SK-N-SH treated with all-trans-retinoic acid at 6 μM for 48 hours (cell line): ENCODE measurements around the gene AOPEP.

Experiments
- ATAC-seq: fragments of 200-7000 bp; cut with Tn5 transposase; 3 replicates; pipeline ENCODE4 v1.9.1; 2020; ENCODE audit warnings: mild to moderate bottlenecking, moderate library complexity
- ARNTL ChIP-seq: fragments of 450-650 bp; formaldehyde crosslinking; IDR thresholded peaks from 2 replicates; pipeline ENCODE4 v1.5.0; 2020; ENCODE audit warnings: low read depth, mild to moderate bottlenecking, moderate library complexity, borderline replicate concordance
- CSDC2 ChIP-seq: fragments of 250-450 bp; sonication (Bioruptor Pico); IDR thresholded peaks from 2 replicates; pipeline ENCODE4 v1.5.0; 2020; ENCODE audit warnings: mild to moderate bottlenecking, moderate library complexity
- ESRRG ChIP-seq: fragments of 250-450 bp; sonication (Bioruptor Pico); IDR thresholded peaks from 2 replicates; pipeline ENCODE4 v1.6.1; 2021; ENCODE audit warnings: mild to moderate bottlenecking
- GLIS3 ChIP-seq: fragments of 250-450 bp; sonication (Bioruptor Pico); IDR thresholded peaks from 2 replicates; pipeline ENCODE4 v1.5.0; 2020; ENCODE audit warnings: mild to moderate bottlenecking, moderate library complexity
- OSR1 ChIP-seq: fragments of 250-450 bp; sonication (Bioruptor Pico); IDR thresholded peaks from 2 replicates; pipeline ENCODE4 v1.8.0; 2022; ENCODE audit warnings: moderate library complexity, mild to moderate bottlenecking, inconsistent platforms
- RARB ChIP-seq: fragments of 250-450 bp; sonication (Bioruptor Pico); IDR thresholded peaks from 2 replicates; pipeline ENCODE4 v1.8.0; 2021; ENCODE audit warnings: mild to moderate bottlenecking, moderate library complexity
- TCF4 ChIP-seq: fragments of 250-450 bp; sonication (Bioruptor Pico); IDR thresholded peaks from 2 replicates; pipeline ENCODE4 v1.8.0; 2021; ENCODE audit warnings: mild to moderate bottlenecking, moderate library complexity, borderline replicate concordance
- TOX ChIP-seq: fragments of 250-450 bp; sonication (Bioruptor Pico); IDR thresholded peaks from 2 replicates; pipeline ENCODE4 v1.8.0; 2021; ENCODE audit warnings: mild to moderate bottlenecking, moderate library complexity, borderline replicate concordance
- ZC3H10 ChIP-seq: fragments of 250-450 bp; sonication (Bioruptor Pico); IDR thresholded peaks from 2 replicates; pipeline ENCODE4 v1.5.1; 2021; ENCODE audit warnings: mild to moderate bottlenecking, moderate library complexity
- ZFP3 ChIP-seq: fragments of 250-450 bp; sonication (Bioruptor Pico); IDR thresholded peaks from 2 replicates; pipeline ENCODE4 v1.5.0; 2020; ENCODE audit warnings: mild to moderate bottlenecking, moderate library complexity
- ZFP30 ChIP-seq: fragments of 450-650 bp; formaldehyde crosslinking; IDR thresholded peaks from 2 replicates; pipeline ENCODE4 v1.5.0; 2022; ENCODE audit warnings: mild to moderate bottlenecking, moderate library complexity
- ZNF565 ChIP-seq: fragments of 450-650 bp; formaldehyde crosslinking; conservative IDR thresholded peaks from 2 replicates; pipeline ENCODE4 v1.5.0; 2020; ENCODE audit warnings: low read depth, mild to moderate bottlenecking, moderate library complexity
- ZNF70 ChIP-seq: fragments of 450-650 bp; formaldehyde crosslinking; IDR thresholded peaks from 2 replicates; pipeline ENCODE4 v1.5.0; 2020; ENCODE audit warnings: mild to moderate bottlenecking, moderate library complexity
- ZNF8 ChIP-seq: fragments of 450-650 bp; formaldehyde crosslinking; IDR thresholded peaks from 2 replicates; pipeline ENCODE4 v1.5.0; 2020; ENCODE audit warnings: mild to moderate bottlenecking, moderate library complexity
- TF ChIP-seq, protein P1 (sequence below): fragments of 250-450 bp; sonication (Bioruptor Pico); IDR thresholded peaks from 2 replicates; pipeline ENCODE4 v1.5.1; 2021; ENCODE audit warnings: mild to moderate bottlenecking, moderate library complexity
- TF ChIP-seq, protein P2 (sequence below): fragments of 250-450 bp; sonication (Bioruptor Pico); IDR thresholded peaks from 2 replicates; pipeline ENCODE4 v1.8.0; 2021; ENCODE audit warnings: low read depth, mild to moderate bottlenecking, moderate library complexity, borderline replicate concordance
- TF ChIP-seq, protein P3 (sequence below): fragments of 250-450 bp; sonication (Bioruptor Pico); IDR thresholded peaks from 2 replicates; pipeline ENCODE4 v1.8.0; 2020; ENCODE audit warnings: mild to moderate bottlenecking, moderate library complexity, borderline replicate concordance
- TF ChIP-seq, protein P4 (sequence below): fragments of 250-450 bp; sonication (Bioruptor Pico); IDR thresholded peaks from 2 replicates; pipeline ENCODE4 v1.5.0; 2020; ENCODE audit warnings: mild to moderate bottlenecking, moderate library complexity
- TF ChIP-seq, protein P5 (sequence below): fragments of 250-450 bp; sonication (Bioruptor Pico); IDR thresholded peaks from 2 replicates; pipeline ENCODE4 v1.5.1; 2020; ENCODE audit warnings: low read depth, mild to moderate bottlenecking, moderate library complexity

AOPEP gene

DNA sequence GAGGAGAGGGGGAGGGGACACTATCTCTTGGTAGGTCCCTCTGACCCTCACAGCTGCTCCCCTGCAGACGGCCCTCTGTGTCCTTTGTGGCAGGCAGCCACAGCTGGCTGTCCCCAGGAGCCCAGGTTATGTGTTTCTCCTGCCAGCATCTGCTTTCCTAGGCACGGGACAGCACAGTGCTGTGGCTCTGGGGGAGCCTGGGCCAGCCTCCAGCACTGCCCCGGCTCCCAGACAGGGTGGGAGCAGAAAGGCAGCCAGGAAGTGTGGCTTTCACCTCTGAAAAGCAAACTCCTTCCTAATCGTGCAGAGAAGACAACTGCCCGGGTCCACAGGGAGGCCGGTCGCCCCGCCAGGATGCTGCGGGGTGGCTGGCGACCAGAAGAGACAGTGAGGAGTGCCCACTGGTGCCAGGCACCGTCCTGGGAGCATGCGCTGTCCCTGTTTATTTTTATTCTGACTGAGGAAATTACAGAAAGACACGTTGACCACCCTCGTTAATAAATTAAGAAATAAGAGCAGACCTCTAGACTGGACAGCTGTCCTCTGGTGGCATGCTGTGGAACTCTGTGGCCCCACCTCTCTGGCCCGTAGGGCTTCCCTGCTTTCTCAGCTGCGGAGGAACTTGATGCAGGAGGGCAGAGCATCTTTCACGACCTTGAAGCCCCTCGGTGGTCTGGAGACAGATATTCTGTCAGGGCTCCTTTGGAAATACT, 350.7 kb downstream of the AOPEP start:
- TF ChIP-seq OSR1 (no peak), TCF4 (no peak), ZFP3 (CRISPR knock-in tag) (no peak), ESRRG (CRISPR knock-in tag) (no peak), ZC3H10 (CRISPR knock-in tag) (no peak), ARNTL (no peak), ZNF8 (CRISPR knock-in tag) (no peak), ZNF70 (CRISPR knock-in tag) (no peak)
- TF ChIP-seq, protein P1, sequence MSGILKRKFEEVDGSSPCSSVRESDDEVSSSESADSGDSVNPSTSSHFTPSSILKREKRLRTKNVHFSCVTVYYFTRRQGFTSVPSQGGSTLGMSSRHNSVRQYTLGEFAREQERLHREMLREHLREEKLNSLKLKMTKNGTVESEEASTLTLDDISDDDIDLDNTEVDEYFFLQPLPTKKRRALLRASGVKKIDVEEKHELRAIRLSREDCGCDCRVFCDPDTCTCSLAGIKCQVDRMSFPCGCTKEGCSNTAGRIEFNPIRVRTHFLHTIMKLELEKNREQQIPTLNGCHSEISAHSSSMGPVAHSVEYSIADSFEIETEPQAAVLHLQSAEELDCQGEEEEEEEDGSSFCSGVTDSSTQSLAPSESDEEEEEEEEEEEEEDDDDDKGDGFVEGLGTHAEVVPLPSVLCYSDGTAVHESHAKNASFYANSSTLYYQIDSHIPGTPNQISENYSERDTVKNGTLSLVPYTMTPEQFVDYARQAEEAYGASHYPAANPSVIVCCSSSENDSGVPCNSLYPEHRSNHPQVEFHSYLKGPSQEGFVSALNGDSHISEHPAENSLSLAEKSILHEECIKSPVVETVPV = no peak
- TF ChIP-seq, protein P2, sequence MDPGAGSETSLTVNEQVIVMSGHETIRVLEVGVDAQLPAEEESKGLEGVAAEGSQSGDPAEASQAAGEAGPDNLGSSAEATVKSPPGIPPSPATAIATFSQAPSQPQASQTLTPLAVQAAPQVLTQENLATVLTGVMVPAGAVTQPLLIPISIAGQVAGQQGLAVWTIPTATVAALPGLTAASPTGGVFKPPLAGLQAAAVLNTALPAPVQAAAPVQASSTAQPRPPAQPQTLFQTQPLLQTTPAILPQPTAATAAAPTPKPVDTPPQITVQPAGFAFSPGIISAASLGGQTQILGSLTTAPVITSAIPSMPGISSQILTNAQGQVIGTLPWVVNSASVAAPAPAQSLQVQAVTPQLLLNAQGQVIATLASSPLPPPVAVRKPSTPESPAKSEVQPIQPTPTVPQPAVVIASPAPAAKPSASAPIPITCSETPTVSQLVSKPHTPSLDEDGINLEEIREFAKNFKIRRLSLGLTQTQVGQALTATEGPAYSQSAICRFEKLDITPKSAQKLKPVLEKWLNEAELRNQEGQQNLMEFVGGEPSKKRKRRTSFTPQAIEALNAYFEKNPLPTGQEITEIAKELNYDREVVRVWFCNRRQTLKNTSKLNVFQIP (CRISPR knock-in tag) = no peak
- no peak for ATAC-seq

DNA sequence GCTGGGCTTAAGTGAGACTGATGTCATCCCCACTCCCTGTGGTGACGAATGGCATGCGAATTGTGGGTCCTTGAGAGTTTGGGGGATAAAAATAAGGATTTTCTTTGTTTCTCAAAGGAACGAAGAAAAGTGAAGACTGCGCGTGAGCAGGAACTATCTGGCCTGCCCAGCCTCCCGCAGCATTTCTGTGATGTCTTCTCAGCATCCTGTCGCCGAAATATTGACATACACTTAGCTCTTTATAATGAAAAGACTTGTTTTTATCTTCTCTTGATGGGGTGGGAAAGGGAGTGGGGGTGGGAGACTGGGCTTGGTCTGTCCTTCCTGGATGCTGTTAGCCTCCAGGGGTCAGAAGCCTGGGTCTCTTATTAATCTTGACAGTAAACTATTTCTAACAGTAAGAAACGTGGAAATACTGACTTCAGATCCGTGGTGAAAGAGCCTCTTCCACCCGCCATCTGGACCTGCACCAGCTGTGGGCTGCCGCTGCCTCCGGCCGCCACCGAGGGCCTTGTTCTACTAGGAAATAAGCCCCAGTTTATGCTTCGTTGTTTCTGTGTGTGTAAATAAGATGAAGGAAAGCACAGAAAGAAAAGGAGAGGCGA, 351.4 kb downstream of the AOPEP start:
- no peak for TF ChIP-seq RARB (CRISPR knock-in tag)
- no peak for TF ChIP-seq TOX
- no peak for TF ChIP-seq ZNF70 (CRISPR knock-in tag)
- no peak for TF ChIP-seq ARNTL
- TF ChIP-seq TCF4 = no peak
- TF ChIP-seq, protein P3, sequence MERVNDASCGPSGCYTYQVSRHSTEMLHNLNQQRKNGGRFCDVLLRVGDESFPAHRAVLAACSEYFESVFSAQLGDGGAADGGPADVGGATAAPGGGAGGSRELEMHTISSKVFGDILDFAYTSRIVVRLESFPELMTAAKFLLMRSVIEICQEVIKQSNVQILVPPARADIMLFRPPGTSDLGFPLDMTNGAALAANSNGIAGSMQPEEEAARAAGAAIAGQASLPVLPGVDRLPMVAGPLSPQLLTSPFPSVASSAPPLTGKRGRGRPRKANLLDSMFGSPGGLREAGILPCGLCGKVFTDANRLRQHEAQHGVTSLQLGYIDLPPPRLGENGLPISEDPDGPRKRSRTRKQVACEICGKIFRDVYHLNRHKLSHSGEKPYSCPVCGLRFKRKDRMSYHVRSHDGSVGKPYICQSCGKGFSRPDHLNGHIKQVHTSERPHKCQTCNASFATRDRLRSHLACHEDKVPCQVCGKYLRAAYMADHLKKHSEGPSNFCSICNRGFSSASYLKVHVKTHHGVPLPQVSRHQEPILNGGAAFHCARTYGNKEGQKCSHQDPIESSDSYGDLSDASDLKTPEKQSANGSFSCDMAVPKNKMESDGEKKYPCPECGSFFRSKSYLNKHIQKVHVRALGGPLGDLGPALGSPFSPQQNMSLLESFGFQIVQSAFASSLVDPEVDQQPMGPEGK (CRISPR knock-in tag) = no peak
- TF ChIP-seq GLIS3 (CRISPR knock-in tag) = no peak
- TF ChIP-seq ESRRG (CRISPR knock-in tag) = no peak
- TF ChIP-seq ZNF565 (CRISPR knock-in tag) = no peak
- TF ChIP-seq, protein P2 (CRISPR knock-in tag) = no peak
- no peak for TF ChIP-seq OSR1
- TF ChIP-seq, protein P4, sequence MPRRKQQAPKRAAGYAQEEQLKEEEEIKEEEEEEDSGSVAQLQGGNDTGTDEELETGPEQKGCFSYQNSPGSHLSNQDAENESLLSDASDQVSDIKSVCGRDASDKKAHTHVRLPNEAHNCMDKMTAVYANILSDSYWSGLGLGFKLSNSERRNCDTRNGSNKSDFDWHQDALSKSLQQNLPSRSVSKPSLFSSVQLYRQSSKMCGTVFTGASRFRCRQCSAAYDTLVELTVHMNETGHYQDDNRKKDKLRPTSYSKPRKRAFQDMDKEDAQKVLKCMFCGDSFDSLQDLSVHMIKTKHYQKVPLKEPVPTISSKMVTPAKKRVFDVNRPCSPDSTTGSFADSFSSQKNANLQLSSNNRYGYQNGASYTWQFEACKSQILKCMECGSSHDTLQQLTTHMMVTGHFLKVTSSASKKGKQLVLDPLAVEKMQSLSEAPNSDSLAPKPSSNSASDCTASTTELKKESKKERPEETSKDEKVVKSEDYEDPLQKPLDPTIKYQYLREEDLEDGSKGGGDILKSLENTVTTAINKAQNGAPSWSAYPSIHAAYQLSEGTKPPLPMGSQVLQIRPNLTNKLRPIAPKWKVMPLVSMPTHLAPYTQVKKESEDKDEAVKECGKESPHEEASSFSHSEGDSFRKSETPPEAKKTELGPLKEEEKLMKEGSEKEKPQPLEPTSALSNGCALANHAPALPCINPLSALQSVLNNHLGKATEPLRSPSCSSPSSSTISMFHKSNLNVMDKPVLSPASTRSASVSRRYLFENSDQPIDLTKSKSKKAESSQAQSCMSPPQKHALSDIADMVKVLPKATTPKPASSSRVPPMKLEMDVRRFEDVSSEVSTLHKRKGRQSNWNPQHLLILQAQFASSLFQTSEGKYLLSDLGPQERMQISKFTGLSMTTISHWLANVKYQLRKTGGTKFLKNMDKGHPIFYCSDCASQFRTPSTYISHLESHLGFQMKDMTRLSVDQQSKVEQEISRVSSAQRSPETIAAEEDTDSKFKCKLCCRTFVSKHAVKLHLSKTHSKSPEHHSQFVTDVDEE (CRISPR knock-in tag) = no peak
- no peak for TF ChIP-seq ZFP3 (CRISPR knock-in tag)
- no peak for TF ChIP-seq ZFP30
- TF ChIP-seq CSDC2 = no peak
- TF ChIP-seq, protein P5, sequence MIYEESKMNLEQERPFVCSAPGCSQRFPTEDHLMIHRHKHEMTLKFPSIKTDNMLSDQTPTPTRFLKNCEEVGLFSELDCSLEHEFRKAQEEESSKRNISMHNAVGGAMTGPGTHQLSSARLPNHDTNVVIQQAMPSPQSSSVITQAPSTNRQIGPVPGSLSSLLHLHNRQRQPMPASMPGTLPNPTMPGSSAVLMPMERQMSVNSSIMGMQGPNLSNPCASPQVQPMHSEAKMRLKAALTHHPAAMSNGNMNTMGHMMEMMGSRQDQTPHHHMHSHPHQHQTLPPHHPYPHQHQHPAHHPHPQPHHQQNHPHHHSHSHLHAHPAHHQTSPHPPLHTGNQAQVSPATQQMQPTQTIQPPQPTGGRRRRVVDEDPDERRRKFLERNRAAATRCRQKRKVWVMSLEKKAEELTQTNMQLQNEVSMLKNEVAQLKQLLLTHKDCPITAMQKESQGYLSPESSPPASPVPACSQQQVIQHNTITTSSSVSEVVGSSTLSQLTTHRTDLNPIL = no peak
- ATAC-seq = no peak
